ENCODE data around the gene TSPYL6. TPM values are rescaled to one million over a fixed set of nuclear protein-coding genes. Genes with fewer than 3 reads are reported as not detected.

TSPYL6 gene
- total and polyA plus RNA-seq, 2 of the 8 experiments (the other 6 are each of a cell fraction or from before 2014, with no cell fraction given): not detected

DNA sequence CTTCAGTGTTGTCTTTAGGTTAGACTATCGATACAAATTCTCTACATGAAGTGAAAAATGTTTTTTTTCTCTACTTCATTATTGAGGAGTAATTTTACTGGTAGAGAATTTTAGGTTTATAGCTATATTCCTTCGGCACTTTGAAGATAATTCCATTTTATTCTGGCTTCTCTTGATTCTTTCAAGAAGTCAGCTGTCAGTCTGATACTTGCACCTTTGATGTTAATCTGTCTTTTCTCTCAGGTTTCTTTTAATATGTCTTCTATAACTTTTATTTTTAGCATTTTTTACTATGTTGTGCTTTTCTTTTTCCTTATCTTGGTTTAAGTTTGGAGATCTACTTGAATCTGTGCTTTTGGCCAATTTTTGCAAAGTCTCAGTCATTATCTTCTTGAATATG is 18.6 kb downstream of the TSPYL6 start (continued):
- TF ChIP-seq, protein P1, sequence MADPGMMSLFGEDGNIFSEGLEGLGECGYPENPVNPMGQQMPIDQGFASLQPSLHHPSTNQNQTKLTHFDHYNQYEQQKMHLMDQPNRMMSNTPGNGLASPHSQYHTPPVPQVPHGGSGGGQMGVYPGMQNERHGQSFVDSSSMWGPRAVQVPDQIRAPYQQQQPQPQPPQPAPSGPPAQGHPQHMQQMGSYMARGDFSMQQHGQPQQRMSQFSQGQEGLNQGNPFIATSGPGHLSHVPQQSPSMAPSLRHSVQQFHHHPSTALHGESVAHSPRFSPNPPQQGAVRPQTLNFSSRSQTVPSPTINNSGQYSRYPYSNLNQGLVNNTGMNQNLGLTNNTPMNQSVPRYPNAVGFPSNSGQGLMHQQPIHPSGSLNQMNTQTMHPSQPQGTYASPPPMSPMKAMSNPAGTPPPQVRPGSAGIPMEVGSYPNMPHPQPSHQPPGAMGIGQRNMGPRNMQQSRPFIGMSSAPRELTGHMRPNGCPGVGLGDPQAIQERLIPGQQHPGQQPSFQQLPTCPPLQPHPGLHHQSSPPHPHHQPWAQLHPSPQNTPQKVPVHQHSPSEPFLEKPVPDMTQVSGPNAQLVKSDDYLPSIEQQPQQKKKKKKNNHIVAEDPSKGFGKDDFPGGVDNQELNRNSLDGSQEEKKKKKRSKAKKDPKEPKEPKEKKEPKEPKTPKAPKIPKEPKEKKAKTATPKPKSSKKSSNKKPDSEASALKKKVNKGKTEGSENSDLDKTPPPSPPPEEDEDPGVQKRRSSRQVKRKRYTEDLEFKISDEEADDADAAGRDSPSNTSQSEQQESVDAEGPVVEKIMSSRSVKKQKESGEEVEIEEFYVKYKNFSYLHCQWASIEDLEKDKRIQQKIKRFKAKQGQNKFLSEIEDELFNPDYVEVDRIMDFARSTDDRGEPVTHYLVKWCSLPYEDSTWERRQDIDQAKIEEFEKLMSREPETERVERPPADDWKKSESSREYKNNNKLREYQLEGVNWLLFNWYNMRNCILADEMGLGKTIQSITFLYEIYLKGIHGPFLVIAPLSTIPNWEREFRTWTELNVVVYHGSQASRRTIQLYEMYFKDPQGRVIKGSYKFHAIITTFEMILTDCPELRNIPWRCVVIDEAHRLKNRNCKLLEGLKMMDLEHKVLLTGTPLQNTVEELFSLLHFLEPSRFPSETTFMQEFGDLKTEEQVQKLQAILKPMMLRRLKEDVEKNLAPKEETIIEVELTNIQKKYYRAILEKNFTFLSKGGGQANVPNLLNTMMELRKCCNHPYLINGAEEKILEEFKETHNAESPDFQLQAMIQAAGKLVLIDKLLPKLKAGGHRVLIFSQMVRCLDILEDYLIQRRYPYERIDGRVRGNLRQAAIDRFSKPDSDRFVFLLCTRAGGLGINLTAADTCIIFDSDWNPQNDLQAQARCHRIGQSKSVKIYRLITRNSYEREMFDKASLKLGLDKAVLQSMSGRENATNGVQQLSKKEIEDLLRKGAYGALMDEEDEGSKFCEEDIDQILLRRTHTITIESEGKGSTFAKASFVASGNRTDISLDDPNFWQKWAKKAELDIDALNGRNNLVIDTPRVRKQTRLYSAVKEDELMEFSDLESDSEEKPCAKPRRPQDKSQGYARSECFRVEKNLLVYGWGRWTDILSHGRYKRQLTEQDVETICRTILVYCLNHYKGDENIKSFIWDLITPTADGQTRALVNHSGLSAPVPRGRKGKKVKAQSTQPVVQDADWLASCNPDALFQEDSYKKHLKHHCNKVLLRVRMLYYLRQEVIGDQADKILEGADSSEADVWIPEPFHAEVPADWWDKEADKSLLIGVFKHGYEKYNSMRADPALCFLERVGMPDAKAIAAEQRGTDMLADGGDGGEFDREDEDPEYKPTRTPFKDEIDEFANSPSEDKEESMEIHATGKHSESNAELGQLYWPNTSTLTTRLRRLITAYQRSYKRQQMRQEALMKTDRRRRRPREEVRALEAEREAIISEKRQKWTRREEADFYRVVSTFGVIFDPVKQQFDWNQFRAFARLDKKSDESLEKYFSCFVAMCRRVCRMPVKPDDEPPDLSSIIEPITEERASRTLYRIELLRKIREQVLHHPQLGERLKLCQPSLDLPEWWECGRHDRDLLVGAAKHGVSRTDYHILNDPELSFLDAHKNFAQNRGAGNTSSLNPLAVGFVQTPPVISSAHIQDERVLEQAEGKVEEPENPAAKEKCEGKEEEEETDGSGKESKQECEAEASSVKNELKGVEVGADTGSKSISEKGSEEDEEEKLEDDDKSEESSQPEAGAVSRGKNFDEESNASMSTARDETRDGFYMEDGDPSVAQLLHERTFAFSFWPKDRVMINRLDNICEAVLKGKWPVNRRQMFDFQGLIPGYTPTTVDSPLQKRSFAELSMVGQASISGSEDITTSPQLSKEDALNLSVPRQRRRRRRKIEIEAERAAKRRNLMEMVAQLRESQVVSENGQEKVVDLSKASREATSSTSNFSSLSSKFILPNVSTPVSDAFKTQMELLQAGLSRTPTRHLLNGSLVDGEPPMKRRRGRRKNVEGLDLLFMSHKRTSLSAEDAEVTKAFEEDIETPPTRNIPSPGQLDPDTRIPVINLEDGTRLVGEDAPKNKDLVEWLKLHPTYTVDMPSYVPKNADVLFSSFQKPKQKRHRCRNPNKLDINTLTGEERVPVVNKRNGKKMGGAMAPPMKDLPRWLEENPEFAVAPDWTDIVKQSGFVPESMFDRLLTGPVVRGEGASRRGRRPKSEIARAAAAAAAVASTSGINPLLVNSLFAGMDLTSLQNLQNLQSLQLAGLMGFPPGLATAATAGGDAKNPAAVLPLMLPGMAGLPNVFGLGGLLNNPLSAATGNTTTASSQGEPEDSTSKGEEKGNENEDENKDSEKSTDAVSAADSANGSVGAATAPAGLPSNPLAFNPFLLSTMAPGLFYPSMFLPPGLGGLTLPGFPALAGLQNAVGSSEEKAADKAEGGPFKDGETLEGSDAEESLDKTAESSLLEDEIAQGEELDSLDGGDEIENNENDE (IDR thresholded peaks at IDR 0.05; ENCODE audit: insufficient replicate concordance, low read length): no peak
- no peak for TF ChIP-seq HDAC6 (IDR thresholded peaks at IDR 0.05; ENCODE audit: low read depth, low read length)

All from H1 (cell line).